D721Med (cell line): Measurements from ENCODE around the gene SPARC.
"Not testable (repeated sequence)": the region's sequence is repeated elsewhere in the genome, so short reads cannot be mapped to it uniquely, and the experiment has no call there.

Experiments used
- DNase-seq: peaks from one replicate; pipeline ENCODE4 v3.0.0; 2011; ENCODE audit warnings: low spot score; ENCODE audit not compliant: insufficient read length
- FAIRE-seq: peaks from 2 replicates; lab custom pipeline; 2011; peaks lifted over from hg19 to GRCh38; lab: Jason Lieb, UNC
- CTCF ChIP-seq: IDR thresholded peaks from 2 replicates; pipeline ENCODE4 v1.5.1; 2012; ENCODE audit warnings: mild to moderate bottlenecking, control low read depth; ENCODE audit not compliant: insufficient read depth; ENCODE audit errors: missing control alignments

Gene SPARC

GRCh38 chr5:151686674-151687407 lies at the start of gene SPARC:
TSS of gene SPARC (minus strand) at chr5:151686915. CDS start at chr5:151676188, 10,727 bp downstream.
- FAIRE-seq: no peak

GRCh38 chr5:151735646-151736045 lies 48.9 kb upstream of the SPARC start:
- no peak for TF ChIP-seq CTCF
- DNase-seq: no peak

More at GRCh38 chr5:151686674-151687407, at the start of gene SPARC:
- TF ChIP-seq CTCF: no peak
- no peak for DNase-seq

GRCh38 chr5:151734064-151734408 lies 47.3 kb upstream of the SPARC start:
- no peak for TF ChIP-seq CTCF
- no peak for DNase-seq
- FAIRE-seq: no peak

More at GRCh38 chr5:151735646-151736045, 48.9 kb upstream of the SPARC start:
- FAIRE-seq: no peak

GRCh38 chr5:151733358-151734063 lies 46.8 kb upstream of the SPARC start:
- DNase-seq: no peak
- TF ChIP-seq CTCF: no peak
- no peak for FAIRE-seq

GRCh38 chr5:151730381-151730780 lies 43.7 kb upstream of the SPARC start:
- DNase-seq: no peak
- no peak for TF ChIP-seq CTCF
- FAIRE-seq: no peak

- DNase-seq, FAIRE-seq: not testable (repeated sequence)
These were observed 42.9 kb upstream of the SPARC start for GRCh38 chr5:151729597-151729996.

GRCh38 chr5:151724360-151724759 lies 37.6 kb upstream of the SPARC start:
- FAIRE-seq: no peak
- no peak for DNase-seq
- TF ChIP-seq CTCF: no peak
